SIG-M5 treated with dmso at 0.1 percent for 504 hours (cell line): ENCODE data around the gene KRTAP29-1.
"Not testable (repeated sequence)": the region's sequence is repeated elsewhere in the genome, so short reads cannot be mapped to it uniquely, and the experiment has no call there.

Source experiments
- DNase-seq: peaks from one replicate; lab custom pipeline; 2025; ENCODE audit not compliant: unreplicated experiment; lab: John Stamatoyannopoulos, UW

Gene KRTAP29-1

DNA sequence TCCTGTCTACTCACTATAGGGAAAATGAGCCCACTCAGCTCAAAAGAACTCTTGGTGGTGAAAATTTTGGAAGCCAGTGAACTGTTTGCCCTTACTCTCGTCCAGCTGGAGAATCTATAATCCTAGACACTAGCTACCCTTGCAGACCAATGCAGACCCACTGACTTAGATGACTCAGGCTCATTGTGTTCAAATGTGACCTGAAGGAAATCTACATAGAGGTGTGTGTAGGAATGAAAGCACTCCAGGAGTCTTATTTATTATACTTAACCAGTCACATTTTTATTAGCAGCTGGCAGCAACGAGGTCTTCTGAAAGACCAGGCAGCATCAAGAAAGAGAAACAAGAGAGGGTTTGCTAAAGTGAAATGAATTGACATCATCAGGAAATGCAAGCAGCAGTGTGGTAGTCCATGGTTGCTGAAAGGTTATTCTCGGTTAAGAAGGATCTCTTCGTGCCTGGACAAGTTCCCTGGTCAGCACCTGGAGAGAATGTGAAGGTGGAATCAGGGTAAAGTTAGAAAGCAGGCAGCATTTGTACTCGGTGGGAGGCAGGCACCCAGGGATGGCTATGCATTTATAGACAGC, 1.4 kb downstream of the KRTAP29-1 start:
- DNase-seq = no peak

DNA sequence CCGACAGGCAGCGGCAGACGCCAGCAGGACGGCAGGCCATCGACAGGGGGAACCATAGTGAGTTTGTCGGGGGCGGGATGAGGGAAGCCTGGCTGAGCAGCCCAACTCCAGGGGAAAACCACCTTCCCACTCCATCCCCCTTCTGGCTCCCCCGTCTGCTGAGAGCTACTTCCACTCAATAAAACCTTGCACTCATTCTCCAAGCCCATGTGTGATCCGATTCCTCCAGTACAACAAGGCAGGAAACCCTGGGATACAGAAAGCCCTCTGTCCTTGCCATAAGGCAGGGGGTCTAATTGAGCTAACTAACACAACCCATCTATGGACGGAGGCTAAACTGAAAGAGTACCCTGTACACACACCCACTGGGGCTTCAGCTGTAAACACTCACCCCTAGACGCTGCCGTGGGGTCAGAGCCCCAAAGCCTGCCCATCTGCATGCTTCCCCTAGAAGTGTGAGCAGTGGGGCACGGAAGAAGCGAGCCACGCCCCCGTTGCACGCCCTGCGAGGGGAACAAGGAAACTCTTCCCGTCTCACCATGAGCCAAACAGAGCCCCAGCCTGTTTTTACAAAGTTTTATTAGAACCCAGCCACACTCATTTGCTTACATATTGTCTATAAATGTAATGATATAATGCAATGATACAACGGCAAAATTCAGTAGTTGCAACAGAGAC, 4.1 kb downstream of the KRTAP29-1 start:
- DNase-seq = no peak

DNA sequence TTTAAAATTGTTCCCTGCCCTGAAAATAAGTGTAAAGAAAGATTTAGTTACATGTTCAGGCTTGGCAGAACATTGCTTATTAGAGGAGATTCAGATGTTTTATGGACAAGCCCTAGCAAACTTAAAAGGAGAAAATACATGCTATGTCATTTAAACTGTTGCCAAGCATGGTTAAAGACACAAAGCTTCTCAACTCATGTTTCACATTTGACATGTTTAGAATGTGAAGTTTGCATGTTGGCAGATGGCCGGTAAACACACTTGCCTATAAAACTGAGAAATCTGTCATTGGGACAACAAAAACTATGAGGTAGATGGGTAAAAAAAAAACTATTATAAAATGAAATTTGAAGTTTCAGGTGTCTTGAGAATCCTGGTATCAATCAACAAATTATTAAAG, 5.8 kb downstream of the KRTAP29-1 start:
- DNase-seq = no peak

DNA sequence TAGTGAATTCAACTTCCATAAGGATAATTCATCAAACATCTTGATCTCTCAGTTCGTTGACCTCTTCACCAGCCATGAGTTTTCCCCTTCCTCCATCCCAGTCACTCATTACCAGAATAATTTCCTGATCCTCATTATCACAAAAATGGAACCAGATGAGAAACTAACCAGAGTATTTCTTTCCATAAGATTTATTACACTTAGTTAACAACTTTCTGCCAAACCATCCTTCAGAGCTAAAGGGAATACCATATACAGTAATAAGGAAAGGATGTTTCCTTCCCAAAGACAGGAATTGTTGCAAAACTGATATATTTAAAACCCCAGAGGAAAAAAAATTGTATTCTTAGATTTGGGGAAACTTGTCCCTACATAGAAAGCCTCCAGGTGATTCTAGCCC, 8.6 kb downstream of the KRTAP29-1 start:
- DNase-seq = no peak

DNA sequence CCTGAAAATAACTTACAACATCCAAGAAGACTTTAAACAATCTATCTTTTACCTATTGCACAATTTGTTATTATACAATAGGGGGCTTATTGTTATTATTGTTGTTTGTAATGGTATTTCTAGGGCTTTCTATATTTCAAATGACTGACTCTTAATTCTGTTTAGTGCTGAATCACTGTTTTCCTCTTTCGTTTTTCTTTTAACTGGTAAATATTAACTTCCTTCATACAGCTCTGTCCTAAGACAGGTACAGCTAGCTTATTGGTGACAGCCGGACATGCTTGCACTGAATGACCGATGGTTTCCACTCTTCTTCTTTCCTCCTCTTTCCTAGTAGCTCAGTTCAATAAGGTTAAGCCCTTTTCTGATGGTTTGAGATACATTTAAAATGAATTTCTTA, 15.6 kb downstream of the KRTAP29-1 start:
- no peak for DNase-seq

DNA sequence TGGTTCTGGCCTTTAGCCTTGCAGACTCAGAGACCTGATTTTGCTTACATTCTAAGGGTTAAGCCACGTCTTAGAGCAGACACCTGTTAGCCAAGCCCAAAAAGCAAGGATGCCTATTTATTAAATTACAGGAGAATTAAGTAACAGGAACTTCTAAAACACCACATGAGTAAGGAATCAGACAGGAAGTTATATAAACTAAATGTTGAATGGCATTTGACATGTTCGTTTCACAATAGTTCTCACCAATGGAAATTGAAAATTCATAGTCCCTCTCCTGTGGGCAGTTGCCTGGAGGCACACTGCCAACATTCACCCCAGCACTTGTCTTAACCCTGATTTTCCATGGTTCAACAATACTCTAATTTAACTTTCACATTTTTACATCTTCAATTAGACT, 18.1 kb downstream of the KRTAP29-1 start:
- no peak for DNase-seq

DNA sequence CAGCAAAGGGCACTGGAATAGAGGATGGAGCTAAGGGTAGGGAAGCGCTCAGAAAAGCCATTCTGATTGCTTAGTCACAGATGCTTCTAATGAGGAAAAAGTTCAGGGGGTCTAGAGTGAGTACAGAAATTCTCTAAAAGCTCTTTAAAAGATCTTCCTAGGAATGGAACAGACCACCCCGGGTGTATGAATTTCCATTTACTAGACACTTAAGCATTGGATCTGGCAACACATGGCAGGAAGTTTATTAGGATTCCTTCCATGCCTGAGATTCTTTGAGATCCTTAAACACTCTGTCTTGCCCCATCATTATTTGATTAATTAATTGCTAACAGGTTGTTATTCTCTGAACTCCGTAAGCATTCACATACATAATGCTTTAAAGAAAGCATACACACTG, 18.6 kb downstream of the KRTAP29-1 start:
- no peak for DNase-seq

DNA sequence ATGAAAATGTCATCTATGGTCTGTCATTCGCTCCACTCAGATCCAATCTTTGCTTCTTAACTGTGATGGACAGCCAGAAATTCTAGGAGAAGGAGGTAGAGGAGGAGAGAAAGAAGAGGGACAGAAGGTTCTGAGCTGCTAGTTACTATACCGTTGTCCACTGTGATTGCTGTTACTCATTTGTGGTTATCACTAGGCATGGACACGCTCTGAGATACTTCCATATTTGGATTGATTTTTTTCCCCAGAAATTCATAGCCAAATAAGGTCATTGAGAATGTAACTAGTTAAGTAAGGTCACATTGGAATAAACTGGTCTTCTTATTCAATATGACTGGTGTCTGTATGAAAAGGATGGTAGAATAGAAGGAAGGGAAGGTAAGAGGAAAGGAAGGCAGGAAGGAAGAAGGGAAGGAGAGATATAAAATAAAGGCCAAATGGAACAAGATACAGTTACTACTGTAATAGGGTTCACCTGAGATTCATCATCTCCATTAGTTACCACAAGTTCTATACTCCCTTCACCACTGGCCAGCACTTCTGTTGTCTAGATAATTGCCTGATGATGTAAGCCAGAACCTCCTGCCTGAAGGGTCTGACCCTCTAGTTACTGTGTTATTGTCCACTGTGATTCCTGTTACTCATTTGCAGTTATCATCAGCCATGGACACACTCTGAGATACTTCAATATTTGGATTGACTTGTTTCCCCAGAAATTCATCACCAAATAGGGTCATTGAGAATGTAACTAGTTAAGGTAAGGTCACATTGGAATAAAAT, 24.3 kb downstream of the KRTAP29-1 start:
- no peak for DNase-seq

DNA sequence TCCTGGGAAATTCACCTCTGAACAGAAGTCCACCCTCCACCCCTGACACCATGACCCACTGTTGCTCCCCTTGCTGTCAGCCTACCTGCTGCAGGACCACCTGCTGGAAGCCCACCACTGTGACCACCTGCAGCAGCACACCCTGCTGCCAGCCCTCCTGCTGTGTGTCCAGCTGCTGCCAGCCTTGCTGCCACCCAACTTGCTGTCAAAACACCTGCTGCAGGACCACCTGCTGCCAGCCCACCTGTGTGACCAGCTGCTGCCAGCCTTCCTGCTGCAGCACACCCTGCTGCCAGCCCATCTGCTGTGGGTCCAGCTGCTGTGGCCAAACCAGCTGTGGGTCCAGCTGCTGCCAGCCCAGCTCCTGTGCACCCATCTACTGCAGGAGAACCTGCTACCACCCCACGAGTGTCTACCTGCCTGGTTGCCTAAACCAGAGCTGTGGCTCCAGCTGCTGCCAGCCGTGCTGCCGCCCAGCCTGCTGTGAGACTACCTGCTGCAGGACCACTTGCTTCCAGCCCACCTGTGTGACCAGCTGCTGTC, 26.9 kb downstream of the KRTAP29-1 start, which contains the start of gene KRTAP9-7:
TSS of gene KRTAP9-7 (plus strand) at position 51 of the 543 bp plus-strand sequence. CDS start at position 51, 0 bp downstream.
- not testable (repeated sequence) for DNase-seq

DNA sequence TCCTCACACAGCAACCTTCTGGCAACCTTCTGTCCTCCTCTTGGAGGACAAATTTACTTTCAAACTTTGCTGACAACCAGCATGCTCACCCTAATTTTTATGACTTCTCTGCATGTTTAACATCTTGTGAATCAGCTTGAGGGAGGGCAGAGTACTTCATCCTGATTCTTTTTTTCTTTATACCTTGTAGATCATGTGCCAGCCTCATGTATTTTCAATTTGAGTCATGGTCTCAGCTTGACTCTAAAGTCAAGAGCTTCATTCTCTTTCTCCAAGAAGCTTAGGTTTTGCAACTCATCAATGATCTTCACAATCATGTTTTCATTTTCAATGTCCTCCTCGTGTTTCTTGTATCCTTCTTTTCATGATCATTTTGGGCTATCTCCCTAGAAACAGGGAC, 30.8 kb downstream of the KRTAP29-1 start:
- no peak for DNase-seq

DNA sequence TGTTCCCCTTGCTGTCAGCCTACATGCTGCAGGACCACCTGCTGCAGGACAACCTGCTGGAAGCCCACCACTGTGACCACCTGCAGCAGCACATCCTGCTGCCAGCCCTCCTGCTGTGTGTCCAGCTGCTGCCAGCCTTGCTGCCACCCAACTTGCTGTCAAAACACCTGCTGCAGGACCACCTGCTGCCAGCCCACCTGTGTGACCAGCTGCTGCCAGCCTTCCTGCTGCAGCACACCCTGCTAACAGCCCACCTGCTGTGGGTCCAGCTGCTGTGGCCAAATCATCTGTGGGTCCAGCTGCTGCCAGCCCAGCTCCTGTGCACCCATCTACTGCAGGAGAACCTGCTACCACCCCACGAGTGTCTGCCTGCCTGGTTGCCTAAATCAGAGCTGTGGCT, 31.3 kb downstream of the KRTAP29-1 start:
- DNase-seq = not testable (repeated sequence)

DNA sequence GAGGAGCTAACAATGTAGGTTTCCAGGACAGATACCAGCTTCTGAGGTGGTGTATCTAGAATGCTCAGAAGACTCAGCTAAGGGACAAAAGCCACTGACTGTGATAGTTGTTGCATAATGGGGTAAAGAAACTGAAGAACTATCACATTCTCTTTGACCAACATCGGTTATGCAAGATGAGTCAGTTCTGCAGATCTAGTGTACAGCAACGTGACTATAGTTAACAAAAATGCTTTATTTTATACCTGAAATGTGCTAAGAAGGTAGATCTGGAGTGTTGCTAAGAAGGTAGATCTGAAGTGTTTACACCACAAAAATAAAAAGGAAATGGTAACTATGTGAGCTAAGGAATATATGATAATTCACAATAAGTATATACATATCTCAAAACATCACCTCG, 34.9 kb downstream of the KRTAP29-1 start:
- DNase-seq = no peak

DNA sequence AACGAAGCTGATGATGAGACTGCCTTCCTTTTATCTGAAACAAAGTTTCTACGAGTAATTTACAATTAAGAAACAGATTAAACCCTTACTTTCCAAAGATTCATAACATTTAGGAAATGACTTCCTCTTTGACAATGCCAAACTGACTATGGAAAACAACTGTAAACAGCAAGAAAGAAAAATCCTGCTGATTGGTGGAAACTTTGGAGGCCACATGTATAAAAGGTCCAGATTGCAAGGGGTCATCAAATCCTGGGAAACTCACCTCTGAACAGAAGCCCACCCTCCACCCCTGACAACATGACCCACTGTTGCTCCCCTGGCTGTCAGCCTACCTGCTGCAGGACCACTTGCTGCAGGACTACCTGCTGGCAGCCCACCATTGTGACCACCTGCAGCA, 37.6 kb downstream of the KRTAP29-1 start, which contains the start of gene KRTAP9-6:
TSS of gene KRTAP9-6 (plus strand) at position 301 of the 400 bp plus-strand sequence. CDS start at position 301, 0 bp downstream.
- DNase-seq = no peak

DNA sequence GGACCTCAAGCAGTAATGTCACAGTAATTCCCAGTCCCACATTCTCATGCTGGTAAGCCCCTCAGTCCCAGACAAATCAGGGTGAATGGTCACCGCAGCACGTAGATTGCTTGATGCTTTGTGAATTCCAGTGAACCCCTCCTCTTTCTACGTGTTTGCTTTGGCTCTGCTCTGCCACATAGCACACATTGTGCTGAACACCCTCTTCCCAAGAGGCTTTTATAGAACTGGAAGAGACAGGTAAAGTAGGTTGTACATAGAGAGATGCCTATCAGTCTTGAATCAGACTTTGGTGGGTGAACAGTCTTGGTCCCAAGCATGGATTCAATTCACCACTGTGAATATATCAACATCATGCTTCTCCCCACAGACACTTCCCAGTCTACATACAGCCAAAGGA, 38.1 kb downstream of the KRTAP29-1 start:
- no peak for DNase-seq

DNA sequence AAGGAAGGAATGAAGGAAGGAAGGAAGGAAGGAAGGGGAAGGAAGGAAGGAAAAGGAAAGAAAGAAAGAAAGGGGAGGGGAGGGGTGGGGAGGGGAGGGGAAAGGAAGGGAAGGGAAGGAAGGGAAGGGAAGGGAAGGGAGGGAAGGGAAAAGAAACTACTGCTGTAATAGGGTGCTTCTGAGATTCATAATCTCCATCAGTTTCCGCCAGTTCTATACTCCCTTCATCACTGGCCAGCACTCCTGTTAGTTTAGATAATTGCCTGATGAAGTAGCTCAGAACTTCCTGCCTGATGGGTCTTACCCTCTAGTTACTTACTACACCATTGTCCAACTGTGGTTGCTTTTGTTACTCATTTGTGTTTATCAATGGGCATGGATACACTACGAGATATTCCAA, 39.4 kb downstream of the KRTAP29-1 start:
- no peak for DNase-seq

DNA sequence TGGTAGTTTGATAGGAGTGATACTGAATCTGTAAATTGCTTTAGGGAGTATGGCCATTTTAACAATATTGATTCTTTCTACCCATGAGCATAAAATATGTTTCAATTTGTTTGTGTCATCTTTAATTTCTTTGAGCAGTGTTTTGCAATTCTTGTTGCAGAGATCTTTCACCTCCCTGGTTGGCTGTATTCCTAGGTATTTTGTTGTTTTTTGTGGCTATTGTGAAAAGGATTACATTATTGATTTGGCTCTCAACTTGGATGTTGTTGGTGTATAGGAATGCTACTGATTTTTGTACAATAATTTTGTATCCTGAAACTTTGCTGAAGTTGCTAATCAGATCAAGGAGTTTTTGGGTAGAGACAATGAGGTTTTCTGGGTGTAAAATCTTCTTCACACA, 44.2 kb downstream of the KRTAP29-1 start:
- DNase-seq = no peak

DNA sequence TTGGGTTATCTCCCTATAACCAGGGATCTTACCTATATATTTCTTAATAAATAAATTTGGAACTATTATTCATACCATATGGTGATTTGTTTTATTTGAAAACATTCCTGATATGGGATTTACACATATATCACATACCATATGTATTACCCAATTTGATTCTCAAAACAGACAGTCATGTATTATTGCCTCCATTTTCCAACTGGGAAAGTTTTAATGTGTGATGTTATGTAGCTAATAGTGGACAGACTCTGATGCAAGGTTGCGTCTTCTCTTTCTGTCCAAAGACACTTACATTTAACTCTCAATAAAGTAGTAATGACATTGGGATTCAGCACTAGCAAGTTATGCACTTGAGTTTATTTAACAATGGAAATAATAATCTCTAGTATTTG, 46.4 kb downstream of the KRTAP29-1 start:
- DNase-seq = no peak

DNA sequence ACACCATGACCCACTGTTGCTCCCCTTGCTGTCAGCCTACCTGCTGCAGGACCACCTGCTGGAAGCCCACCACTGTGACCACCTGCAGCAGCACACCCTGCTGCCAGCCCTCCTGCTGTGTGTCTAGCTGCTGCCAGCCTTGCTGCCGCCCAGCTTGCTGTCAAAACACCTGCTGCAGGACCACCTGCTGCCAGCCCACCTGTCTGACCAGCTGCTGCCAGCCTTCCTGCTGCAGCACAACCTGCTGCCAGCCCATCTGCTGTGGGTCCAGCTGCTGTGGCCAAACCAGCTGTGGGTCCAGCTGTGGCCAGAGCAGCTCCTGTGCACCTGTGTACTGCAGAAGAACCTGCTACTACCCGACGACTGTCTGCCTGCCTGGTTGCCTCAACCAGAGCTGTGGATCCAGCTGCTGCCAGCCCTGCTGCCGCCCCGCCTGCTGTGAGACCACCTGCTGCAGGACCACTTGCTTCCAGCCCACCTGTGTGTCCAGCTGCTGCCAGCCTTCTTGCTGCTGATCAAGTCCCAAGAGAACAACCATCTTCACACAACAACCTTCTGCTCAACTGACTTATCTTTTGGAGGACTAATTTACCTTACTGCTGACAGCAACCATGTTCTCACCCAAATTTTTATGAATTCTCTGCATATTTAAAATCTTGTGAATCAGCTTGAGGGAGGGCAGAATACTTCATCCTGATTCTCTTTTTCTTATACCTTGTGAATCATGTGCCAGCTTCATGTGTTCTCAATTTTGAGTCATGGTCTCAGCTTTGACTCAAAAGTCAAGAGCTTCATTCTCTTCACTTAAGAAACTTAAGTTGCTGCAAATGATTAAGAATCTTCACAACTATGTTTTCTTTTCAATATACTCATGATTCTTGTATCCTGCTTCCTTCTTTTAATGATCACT, 47.0 kb downstream of the KRTAP29-1 start, which contains the start of gene KRTAP9-9:
TSS of gene KRTAP9-9 (plus strand) at position 4 of the 910 bp plus-strand sequence.
- DNase-seq = not testable (repeated sequence)

DNA sequence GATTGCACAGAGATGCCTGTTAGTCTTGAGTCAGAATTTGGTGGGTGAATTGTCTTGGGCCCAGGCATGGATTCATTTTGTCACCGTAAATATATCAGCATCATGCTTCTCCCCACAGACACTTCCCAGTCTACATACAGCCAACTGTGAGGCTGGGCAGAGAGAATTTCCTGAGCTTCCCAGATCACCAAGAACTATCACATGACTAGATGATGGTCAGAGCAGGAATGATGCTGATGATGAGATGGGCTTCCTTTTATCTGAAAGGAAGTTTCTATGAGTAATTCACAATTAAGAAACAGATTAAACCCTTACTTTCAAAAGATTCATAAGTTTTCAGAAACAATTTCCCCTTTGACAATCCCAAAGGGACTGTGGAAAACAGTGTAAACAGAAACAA, 47.8 kb downstream of the KRTAP29-1 start:
- DNase-seq = no peak
